Liver (tissue), 9 donors: ENCODE measurements around the gene STX10. TPM values are rescaled to one million over a fixed set of nuclear protein-coding genes. Genes with fewer than 3 reads are reported as not detected.

Source experiments
- DNase-seq: peaks from one replicate; pipeline ENCODE4 v3.0.0-alpha.2; 2017; ENCODE audit warnings: low spot score
- H3K27ac ChIP-seq, 2 donors: one replicate each; pipeline ENCODE4 v1.7.0; 2013; ENCODE audit warnings: inconsistent platforms in 2 of 2, low read length in 2 of 2, control low read depth in 1 of 2, low read depth in 1 of 2, mild to moderate bottlenecking in 1 of 2
- H3K27me3 ChIP-seq, 4 donors: one replicate each; pipeline versions ENCODE4 v1.6.1 to v1.7.0; 2013; ENCODE audit warnings: low read length in 3 of 4, inconsistent platforms in 1 of 4, mild to moderate bottlenecking in 1 of 4, moderate library complexity in 1 of 4; ENCODE audit not compliant: control insufficient read depth in 4 of 4, insufficient read depth in 4 of 4
- H3K36me3 ChIP-seq, 4 donors: one replicate each; pipeline versions ENCODE4 v1.6.1 to v1.7.0; 2013; ENCODE audit warnings: low read length in 3 of 4, mild to moderate bottlenecking in 3 of 4, low read depth in 1 of 4, moderate library complexity in 1 of 4; ENCODE audit not compliant: control insufficient read depth in 4 of 4, insufficient read depth in 3 of 4
- H3K4me1 ChIP-seq, 4 donors: one replicate each; pipeline versions ENCODE4 v1.6.1 to v1.7.0; 2013; ENCODE audit warnings: low read length in 3 of 4, mild to moderate bottlenecking in 3 of 4, moderate library complexity in 1 of 4; ENCODE audit not compliant: control insufficient read depth in 4 of 4, insufficient read depth in 4 of 4
- H3K4me3 ChIP-seq, 3 donors: one replicate each; pipeline versions ENCODE4 v1.6.1 to v1.7.0; 2013; ENCODE audit warnings: low read length in 3 of 3, control low read depth in 1 of 3, low read depth in 1 of 3, mild to moderate bottlenecking in 1 of 3
- H3K9ac ChIP-seq, 2 donors: one replicate each; pipeline ENCODE4 v1.7.0; 2013; ENCODE audit warnings: low read length in 2 of 2, mild to moderate bottlenecking in 2 of 2, moderate library complexity in 2 of 2, control low read depth in 1 of 2, low read depth in 1 of 2
- H3K9me3 ChIP-seq, 4 donors: one replicate each; pipeline versions ENCODE4 v1.6.1 to v1.7.0; 2013; ENCODE audit warnings: low read length in 3 of 4; ENCODE audit not compliant: control insufficient read depth in 4 of 4
- ATF3 ChIP-seq: IDR thresholded peaks from 2 replicates; pipeline ENCODE4 v1.6.1; 2016; ENCODE audit warnings: antibody characterized with exemption
- CTCF ChIP-seq: fragments of 150-350 bp; IDR thresholded peaks from 2 replicates; pipeline ENCODE4 v1.5.1; 2017; ENCODE audit warnings: improper control_type of control experiment, low read depth, low read length; ENCODE audit not compliant: missing input control
- EGR1 ChIP-seq, 2 donors: IDR thresholded peaks; 2 replicates each; pipeline ENCODE4 v1.6.1; 2016 to 2018; ENCODE audit warnings: antibody characterized with exemption in 2 of 2, low read depth in 2 of 2
- FOXA1 ChIP-seq: IDR thresholded peaks from 2 replicates; pipeline ENCODE4 v1.6.1; 2016; ENCODE audit warnings: antibody characterized with exemption
- FOXA2 ChIP-seq: IDR thresholded peaks from 2 replicates; pipeline ENCODE4 v1.6.1; 2016; ENCODE audit warnings: antibody characterized with exemption
- GABPA ChIP-seq, 2 donors: IDR thresholded peaks in 1 of 2; conservative IDR thresholded peaks in 1 of 2; 2 replicates each; pipeline ENCODE4 v1.6.1; 2016; ENCODE audit warnings: antibody characterized with exemption in 2 of 2, mild to moderate bottlenecking in 1 of 2, moderate library complexity in 1 of 2
- HNF4A ChIP-seq, 2 donors: conservative IDR thresholded peaks; 2 replicates each; pipeline ENCODE4 v1.6.1; 2016; ENCODE audit warnings: antibody characterized with exemption in 2 of 2, mild to moderate bottlenecking in 2 of 2
- HNF4G ChIP-seq: IDR thresholded peaks from 2 replicates; pipeline ENCODE4 v1.6.1; 2016; ENCODE audit warnings: antibody characterized with exemption
- JUND ChIP-seq, 2 donors: IDR thresholded peaks; 2 replicates each; pipeline ENCODE4 v1.6.1; 2016; ENCODE audit warnings: antibody characterized with exemption in 2 of 2
- MAX ChIP-seq: IDR thresholded peaks from 2 replicates; pipeline ENCODE4 v1.6.1; 2016; ENCODE audit warnings: antibody characterized with exemption
- NR2F2 ChIP-seq: IDR thresholded peaks from 2 replicates; pipeline ENCODE4 v1.6.1; 2016; ENCODE audit warnings: antibody characterized with exemption
- RAD21 ChIP-seq, 2 donors: IDR thresholded peaks; 2 replicates each; pipeline ENCODE4 v1.6.1; 2016; ENCODE audit warnings: antibody characterized with exemption in 2 of 2, mild to moderate bottlenecking in 2 of 2
- REST ChIP-seq: IDR thresholded peaks from 2 replicates; pipeline ENCODE4 v1.6.1; 2016; ENCODE audit warnings: antibody characterized with exemption, mild to moderate bottlenecking
- RXRA ChIP-seq, 2 donors: IDR thresholded peaks; 2 replicates each; pipeline ENCODE4 v1.6.1; 2017 to 2018; ENCODE audit warnings: antibody characterized with exemption in 2 of 2, mild to moderate bottlenecking in 1 of 2
- SP1 ChIP-seq: IDR thresholded peaks from 2 replicates; pipeline ENCODE4 v1.6.1; 2018; ENCODE audit warnings: antibody characterized with exemption, mild to moderate bottlenecking
- YY1 ChIP-seq: IDR thresholded peaks from 2 replicates; pipeline ENCODE4 v1.6.1; 2016; ENCODE audit warnings: antibody characterized with exemption, mild to moderate bottlenecking
- ZBTB33 ChIP-seq: IDR thresholded peaks from 2 replicates; pipeline ENCODE4 v1.6.1; 2016; ENCODE audit warnings: antibody characterized with exemption
- WGBS: extraction: QIAGEN DNeasy Blood & Tissue Kit; methylation state at CpG from one replicate; pipeline ENCODE4 v1.1.7; 2013; 5-methylcytosine and 5-hydroxymethylcytosine counted together
- polyA plus RNA-seq, 2 donors: library from polyadenylated mRNA; stranded (reverse) in 1 of 2; unstranded in 1 of 2; fragments of 200-250 nt in 1 of 2; fragments of >200 nt in 1 of 2; fragmentation: Nextera tagmentation in 1 of 2; extraction: Ambion mirVana in 1 of 2; gene quantifications; one replicate each; pipeline versions ENCODE4 v1.2.1 to v1.2.3, GENCODE V29; 2013 to 2015
- total RNA-seq, 2 donors: library from RNA; depleted of rRNA; stranded (reverse); fragments of >200 nt; gene quantifications; one replicate each; pipeline ENCODE4 v1.2.3, GENCODE V29; 2014
- donor health status: healthy.
- donor health status: healthy.
- donor health status: healthy.
- donor health status: healthy.
- donor health status: healthy.

The STX10 gene
- total and polyA plus RNA-seq, 4 donors = 15.7 to 32.7 (median 21.2) TPM

- Histone ChIP-seq H3K27ac (peak within 1 kb of the TSS; percentile 78 to 82), H3K4me3 (peak within 1 kb of the TSS; percentile 90 to 100 (median 93)), H3K27me3 (no peaks in the 10 kb centered on the region), H3K4me1 (peaks cover 12 to 42% (median 31%) of the 10 kb centered on the region in 4 donors), H3K9me3 (no peaks in the 10 kb centered on the region), H3K9ac (peak within 1 kb of the TSS; percentile 43 to 91), H3K36me3 (peaks cover 0 to 2% (median under 1%) of the 10 kb centered on the region in 4 donors)
- 2% methylated on average over 65 of the region's 65 CpGs for WGBS
- peak; percentile 90 for DNase-seq
- TF ChIP-seq MAX = no peak
- TF ChIP-seq FOXA2 = no peak
- TF ChIP-seq HNF4A (conservative IDR thresholded peaks at IDR 0.05) = no peak
- no peak for TF ChIP-seq ATF3
Measured at GRCh38 chr19:13117772-13118423, 32.3 kb downstream of the STX10 start, which contains the start of gene NACC1. NACC1 (plus strand) TSS chr19:13118264; CDS start chr19:13135208, 16,944 bp downstream.

GRCh38 chr19:13117176-13117771, 32.9 kb downstream of the STX10 start:
- H3K27me3 ChIP-seq = no peaks in the 10 kb centered on the region
- peak overlapping the region; percentile 78 to 82 for H3K27ac ChIP-seq
- H3K4me1 ChIP-seq = peaks cover 12 to 42% (median 31%) of the 10 kb centered on the region in 4 donors
- TF ChIP-seq FOXA2 (no peak), RAD21 (IDR thresholded peaks at IDR 0.05) (no peak), RXRA (IDR thresholded peaks at IDR 0.05) (no peak), ZBTB33 (no peak), GABPA (IDR thresholded peaks at IDR 0.05 in 1 of 2, conservative IDR thresholded peaks at IDR 0.05 in 1 of 2) (no peak), JUND (IDR thresholded peaks at IDR 0.05) (no peak), HNF4G (no peak), SP1 (no peak), NR2F2 (no peak), EGR1 (IDR thresholded peaks at IDR 0.05; ENCODE audit: low read depth in 2 of 2) (no peak), ATF3 (no peak), HNF4A (conservative IDR thresholded peaks at IDR 0.05) (no peak), CTCF (no peak), FOXA1 (no peak), REST (no peak), YY1 (no peak)
- no peaks in the 10 kb centered on the region for H3K9me3 ChIP-seq
- H3K4me3 ChIP-seq = peak overlapping the region; percentile 90 to 100 (median 93)
- peaks cover 0 to 6% (median 2%) of the 10 kb centered on the region in 4 donors for H3K36me3 ChIP-seq
- no peak for DNase-seq
- peak overlapping the region; percentile 36 to 91 for H3K9ac ChIP-seq
- WGBS = 13% methylated on average over 20 of the region's 20 CpGs
